ENCODE measurements around the gene BABAM2.

DNA sequence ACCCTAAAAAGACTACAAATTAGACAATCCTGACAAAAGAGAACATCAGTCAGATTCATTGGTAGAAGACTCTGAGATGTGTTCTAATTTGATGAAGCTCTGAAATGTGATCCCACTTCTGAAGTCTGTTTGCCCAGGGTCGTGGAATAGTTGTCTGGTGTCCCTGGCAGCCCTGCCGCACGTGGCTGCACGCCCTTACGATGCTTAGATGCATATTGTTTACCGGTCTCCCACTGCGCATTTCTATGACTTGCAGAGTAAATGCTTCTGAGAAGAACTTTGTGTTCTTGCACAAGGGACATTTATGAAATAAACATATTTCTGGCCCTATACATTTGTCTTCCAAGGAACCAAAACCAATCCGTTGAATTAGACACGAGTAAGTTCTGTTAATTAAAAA, 243.2 kb downstream of the BABAM2 start:
- TF ChIP-seq, protein P1, sequence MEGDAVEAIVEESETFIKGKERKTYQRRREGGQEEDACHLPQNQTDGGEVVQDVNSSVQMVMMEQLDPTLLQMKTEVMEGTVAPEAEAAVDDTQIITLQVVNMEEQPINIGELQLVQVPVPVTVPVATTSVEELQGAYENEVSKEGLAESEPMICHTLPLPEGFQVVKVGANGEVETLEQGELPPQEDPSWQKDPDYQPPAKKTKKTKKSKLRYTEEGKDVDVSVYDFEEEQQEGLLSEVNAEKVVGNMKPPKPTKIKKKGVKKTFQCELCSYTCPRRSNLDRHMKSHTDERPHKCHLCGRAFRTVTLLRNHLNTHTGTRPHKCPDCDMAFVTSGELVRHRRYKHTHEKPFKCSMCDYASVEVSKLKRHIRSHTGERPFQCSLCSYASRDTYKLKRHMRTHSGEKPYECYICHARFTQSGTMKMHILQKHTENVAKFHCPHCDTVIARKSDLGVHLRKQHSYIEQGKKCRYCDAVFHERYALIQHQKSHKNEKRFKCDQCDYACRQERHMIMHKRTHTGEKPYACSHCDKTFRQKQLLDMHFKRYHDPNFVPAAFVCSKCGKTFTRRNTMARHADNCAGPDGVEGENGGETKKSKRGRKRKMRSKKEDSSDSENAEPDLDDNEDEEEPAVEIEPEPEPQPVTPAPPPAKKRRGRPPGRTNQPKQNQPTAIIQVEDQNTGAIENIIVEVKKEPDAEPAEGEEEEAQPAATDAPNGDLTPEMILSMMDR (IDR thresholded peaks at IDR 0.05) = no peak
- no peak for TF ChIP-seq POLR2A (IDR thresholded peaks at IDR 0.05)

Data from right lobe of liver (tissue), 4 donors.